HL-60/S4 (cell line): ENCODE measurements around the gene GNAT3.

Source experiments
- in situ Hi-C: fragments of 300-500 bp; cut with MboI; formaldehyde crosslinking; loops from 2 replicates; pipeline ENCODE4 v1.14.3; 2022; ENCODE audit warnings: low sequenced_read_pairs

Gene GNAT3

DNA sequence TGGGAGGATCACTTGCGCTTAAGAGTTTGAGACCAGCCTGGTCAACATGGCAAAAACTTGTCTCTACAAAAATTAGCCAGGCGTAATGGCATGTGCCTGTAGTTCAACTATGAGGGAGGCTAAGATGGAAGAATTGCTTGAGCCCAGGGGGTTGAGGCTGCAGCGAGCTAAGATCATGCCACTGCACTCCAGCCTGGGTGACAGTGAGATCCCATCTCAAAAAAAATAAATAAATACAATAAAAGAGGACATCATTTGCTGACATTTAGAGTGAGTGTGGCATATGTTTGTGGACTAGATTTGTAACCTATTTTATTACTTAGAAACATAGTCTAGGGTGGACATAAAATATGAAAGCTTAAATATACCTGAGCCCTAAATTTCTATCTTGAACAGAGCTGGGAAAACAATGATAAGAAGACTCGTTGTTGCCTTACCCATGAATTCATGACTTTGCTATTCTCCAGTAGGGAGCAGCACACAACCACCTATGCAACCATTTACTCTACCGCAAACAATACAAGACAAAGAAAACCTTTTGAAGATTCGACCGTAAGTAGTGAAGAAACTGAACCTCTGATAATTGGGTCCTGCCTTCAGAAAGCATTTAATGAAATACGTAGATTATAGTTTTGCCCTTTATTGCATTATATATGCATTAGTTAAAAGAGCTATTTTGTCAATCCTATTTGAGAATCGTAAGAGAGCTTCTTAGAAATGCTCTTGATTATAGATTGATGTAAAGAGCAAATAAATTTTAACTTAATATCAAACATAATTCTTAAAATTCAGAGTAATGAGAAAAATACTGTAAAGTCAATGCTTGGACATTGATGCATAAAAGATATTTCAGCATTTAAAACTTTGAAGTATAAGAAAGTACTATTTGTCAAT is 83.5 kb downstream of the GNAT3 start:
- in situ Hi-C loops = loop anchor here (25.0 kb wide), 1 partner anchor 234 kb away; no protein-coding TSS in a partner anchor

DNA sequence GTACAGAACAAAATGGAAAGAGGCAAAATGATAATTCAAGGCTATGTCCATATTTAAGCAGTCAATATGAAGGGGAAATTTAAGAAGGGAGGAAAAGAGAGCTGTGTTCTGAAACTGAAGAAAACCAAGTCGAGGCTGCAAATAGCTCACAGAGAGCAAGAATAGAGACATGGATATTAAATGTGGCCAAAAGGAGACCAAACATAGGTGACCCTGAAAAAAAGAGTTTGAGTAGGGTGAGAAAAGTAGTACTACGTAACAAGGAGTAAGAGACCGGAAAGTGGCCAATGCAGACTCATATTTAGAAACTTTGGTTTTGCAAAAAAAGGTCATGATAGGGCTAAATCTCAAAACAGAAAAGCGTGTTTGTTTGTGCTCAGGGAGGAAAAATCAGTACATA is 84.6 kb downstream of the GNAT3 start:
- in situ Hi-C loops = loop anchor here (25.0 kb wide), 1 partner anchor 235 kb away; no protein-coding TSS in a partner anchor

DNA sequence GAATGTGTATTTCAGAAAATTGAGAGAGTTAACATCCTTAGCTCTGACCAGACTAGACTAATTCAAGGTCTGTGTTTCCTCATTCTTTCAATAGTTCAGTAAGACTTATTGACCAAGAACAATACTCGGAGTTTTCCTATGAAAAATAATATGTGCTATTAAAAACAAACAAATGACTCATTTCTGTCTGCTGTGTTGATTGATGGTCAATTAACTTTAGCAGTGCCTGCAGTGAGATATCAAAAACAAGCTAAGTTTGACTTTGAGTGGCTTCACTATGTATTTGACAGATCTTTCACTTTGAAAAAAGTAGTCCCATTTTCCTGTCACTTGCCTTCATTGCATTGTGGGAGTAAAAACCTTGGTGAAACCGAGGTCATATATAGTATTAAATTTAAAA is 91.0 kb downstream of the GNAT3 start:
- in situ Hi-C loops = no loop called here

DNA sequence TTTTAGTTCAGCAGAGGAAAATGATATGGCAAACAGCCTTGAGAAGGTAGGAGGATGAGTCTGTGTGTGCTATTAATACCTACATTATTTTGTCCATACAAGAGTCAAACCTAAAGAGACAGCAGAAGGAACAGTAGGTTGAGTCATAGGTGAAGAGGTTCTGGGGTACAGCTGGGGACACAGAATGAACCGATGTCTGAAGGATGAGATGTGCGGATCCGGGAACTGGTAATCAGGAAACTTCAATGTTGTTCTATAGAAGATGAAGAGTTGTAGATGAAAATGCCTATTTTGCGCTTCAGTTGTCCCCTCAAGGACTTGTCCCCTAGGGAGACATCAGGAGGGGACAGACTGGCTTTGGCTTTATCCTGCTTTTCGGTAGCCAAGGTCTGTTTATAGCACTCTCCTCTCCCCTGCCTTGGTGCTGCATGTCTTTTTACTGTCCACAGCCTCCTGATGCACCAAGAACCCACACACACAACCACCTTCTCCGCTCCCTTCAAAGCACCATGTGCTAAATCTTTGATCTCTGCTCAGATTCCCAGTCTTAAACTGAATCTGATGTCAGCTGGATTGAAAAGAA is 94.6 kb downstream of the GNAT3 start:
- in situ Hi-C loops = no loop called here

DNA sequence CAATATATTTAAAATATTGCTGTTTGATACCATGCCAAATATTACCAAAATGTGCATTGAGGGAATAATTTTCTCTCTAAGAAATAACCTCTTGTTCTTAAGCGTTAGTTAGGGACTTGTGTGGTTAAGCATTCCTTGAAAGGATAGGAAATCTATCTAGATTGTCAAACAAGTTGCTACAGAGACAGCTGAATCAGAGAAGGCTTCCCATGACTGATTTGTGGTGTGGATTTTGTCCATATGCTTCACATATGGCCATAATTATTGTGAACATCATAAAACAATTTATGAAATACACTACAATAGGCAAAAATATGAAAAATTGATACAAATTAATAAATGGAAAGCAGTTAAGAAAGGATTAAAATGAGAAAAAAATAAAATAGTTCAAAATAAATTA is 96.3 kb downstream of the GNAT3 start:
- in situ Hi-C loops = no loop called here

DNA sequence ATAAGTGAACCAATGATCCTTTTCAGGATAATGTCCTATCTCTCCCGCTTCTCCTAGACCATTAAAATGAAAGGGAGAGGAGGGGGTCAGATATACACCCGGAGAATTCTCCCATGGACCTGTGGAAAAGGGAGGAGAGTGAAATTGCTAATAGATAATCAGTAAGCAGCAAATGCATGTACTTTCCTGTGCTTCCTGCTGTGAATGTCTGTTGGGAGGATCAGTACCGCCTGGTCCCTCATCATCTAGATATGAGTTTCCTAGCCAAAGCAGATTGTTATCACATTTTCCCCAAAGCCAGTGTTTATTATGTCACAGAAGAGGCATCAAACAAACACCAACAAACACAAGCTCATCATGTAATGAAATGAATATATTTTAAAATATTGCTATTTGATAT is 96.8 kb downstream of the GNAT3 start:
- in situ Hi-C loops = no loop called here

DNA sequence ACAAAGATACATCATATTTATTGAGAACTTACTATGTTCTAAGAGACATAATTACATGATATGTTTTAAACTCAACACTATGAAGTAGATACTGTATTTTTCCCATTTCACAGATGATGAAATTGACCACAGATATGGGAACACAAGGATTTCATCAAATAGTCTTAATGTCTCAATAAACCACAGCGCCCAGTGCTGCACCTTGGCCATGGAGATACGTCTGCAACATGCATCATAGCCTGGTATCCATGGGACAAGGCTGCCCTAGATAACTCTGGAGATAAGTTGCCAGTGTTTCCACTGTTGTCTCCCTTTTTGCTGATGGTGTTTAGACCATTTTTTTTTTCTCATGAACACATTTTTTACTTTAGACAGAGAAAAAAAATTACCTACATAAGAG is 97.5 kb downstream of the GNAT3 start:
- in situ Hi-C loops = no loop called here

DNA sequence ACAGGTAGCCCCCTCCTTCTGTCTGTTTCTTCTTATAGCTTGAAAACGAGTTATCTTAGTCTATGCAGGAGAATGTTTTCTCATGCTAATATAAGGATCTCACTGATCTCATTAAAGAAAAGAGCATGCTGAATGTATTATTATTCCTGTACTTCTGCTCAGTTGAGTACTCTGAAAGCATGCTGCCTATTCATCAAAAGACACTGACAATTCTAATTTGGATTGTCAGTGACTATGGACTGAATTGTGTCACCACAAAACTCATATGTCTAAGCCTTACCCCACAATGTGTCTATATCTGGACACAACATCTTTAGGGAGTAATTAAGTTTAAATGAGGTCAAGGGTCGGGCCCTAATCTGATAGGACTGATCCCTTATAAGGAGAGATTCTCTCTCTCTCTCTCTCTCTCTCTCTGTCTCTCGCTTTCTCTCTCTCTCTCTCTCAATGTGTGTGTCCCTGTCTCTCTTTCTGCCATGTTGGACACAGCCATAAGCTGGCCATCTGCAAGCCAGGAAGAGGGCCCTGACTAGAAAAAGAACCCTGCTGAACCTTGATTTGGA is 98.4 kb downstream of the GNAT3 start:
- in situ Hi-C loops = no loop called here

DNA sequence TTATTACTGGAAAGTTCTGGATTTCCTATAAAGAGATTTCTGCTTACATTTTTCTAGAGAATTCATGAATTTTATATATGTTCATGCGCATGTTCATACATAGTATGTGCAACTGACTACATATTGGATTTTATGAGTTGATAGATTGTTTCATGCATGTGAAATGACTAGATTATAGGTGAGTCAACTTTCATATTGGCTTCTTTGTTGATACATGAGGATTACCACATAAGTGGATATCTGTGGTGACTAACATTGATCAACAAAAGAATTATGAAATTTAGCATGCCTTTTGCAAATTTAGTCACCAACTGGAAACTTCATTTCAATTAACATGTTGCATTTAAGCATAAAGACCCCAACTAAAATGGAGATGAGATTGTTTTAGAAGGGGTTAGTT is 99.0 kb downstream of the GNAT3 start:
- in situ Hi-C loops = no loop called here

DNA sequence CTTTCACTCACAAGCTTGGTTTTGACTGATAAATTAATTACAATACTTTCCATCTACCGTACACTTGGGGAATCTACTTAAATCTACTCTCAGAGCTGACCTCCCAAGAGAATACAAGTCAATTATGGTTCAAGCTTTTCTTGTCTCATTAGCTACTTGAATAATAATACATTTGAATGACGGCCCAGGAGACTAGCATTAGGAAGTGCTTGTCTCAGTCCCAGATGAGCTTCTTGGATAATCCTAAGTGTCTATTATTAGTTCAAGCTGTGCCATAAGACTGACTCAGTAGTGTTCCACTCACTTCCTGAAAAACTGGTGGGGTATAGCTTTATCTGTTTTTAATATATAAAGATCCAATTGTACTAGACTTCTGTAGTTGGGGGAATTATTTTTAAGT is 100.2 kb downstream of the GNAT3 start:
- in situ Hi-C loops = no loop called here

DNA sequence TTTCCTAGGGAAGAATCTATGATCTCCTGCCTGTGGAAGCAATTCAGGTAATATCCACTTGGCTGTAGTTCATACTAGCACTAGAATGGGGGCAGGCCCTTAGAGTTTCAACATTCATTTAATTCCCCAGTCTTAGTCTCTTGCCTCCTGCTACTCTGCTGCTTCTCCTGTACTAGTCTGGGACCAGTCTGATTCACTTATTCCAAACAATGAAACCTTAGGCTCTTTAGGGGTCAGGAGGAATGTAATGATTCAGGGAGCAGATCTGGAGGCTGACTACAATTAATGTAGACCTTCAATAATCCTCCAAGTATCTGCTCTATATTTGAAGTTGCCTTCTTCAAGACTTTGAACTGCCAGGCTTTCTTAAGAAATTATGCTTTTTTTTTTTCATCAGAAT is 101.8 kb downstream of the GNAT3 start:
- in situ Hi-C loops = no loop called here
